MV-4-11 (cell line): ENCODE data around the gene ATP13A3.
"Not testable (repeated sequence)": the region's sequence is repeated elsewhere in the genome, so short reads cannot be mapped to it uniquely, and the experiment has no call there.

Experiments
- DNase-seq: peaks from one replicate; lab custom pipeline; 2025; lab: John Stamatoyannopoulos, UW

ATP13A3 gene

GRCh38 chr3:194499516-194499915 lies 12.7 kb upstream of the ATP13A3 start:
- not testable (repeated sequence) for DNase-seq

DNA sequence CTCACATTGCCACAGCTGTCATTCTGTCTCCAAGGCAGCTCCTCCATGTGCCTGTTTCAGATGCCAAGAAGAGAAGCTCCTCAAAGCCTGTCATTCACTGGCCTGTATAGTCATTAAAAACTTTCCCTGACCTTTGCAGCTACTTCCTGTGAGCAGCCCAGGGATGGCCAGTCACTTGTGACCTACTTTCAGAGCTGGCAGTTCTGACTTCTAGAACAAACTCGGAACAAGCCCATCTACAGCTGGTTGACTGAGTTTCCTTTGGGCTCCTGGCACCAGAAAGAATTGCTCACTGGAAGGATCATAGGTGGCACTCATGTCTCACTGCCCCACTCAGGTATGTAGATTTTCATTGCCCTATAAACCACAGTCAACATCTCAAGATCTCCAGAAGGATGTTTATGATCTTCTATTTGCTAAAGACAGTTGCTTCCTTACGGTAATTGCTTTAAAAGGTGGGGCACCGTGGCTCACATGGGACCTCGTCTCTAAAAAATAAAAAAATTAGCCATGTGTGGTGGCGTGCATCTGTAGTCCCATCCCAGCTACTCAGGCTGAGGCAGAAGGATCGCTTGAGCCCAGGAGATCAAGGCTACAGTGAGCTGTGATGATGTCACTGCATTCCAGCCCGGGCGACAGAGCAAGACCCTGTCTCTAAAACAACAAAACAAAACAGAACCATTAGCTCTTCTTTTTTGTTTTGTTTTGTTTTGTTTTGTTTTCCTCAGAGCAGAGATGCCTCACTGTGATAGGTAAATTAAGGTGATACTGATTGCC lies 11.2 kb upstream of the ATP13A3 start:
- peak; percentile 16 for DNase-seq

GRCh38 chr3:194496217-194496919 lies 9.6 kb upstream of the ATP13A3 start:
- peak; percentile 56 for DNase-seq

DNA sequence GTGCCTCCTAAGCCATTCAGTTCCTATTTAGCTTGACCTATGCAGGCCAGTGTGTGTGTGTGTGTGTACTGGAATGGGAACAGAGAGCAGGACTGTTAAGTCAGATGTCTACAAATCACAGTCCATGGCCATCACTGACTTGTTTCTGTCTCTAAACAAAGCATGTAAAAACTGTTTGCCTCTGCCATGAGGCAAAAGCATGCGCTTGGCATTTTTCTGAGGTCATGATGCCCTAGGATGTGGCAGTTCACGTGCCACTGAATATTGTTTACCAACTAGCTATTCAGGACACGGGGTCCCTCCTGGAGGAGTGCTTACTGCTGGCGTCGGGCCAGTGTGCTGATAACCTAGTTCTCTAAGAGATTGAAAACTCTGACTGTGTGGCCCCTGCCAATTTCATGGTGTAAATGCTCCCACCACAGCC lies 8.2 kb upstream of the ATP13A3 start:
- DNase-seq, result peak; percentile 36

- peak; percentile 23 for DNase-seq
These were observed 7.5 kb upstream of the ATP13A3 start for GRCh38 chr3:194493995-194494927.

GRCh38 chr3:194492001-194492400 lies 5.2 kb upstream of the ATP13A3 start:
- peak; percentile 97 for DNase-seq

GRCh38 chr3:194489736-194490612 lies 3.2 kb upstream of the ATP13A3 start:
- peak; percentile 35 for DNase-seq

GRCh38 chr3:194488055-194488742 lies 1.4 kb upstream of the ATP13A3 start:
- peak; percentile 65 for DNase-seq

- peak; percentile 65 for DNase-seq
These were observed 670 bp upstream of the ATP13A3 start for GRCh38 chr3:194487289-194488054.

DNA sequence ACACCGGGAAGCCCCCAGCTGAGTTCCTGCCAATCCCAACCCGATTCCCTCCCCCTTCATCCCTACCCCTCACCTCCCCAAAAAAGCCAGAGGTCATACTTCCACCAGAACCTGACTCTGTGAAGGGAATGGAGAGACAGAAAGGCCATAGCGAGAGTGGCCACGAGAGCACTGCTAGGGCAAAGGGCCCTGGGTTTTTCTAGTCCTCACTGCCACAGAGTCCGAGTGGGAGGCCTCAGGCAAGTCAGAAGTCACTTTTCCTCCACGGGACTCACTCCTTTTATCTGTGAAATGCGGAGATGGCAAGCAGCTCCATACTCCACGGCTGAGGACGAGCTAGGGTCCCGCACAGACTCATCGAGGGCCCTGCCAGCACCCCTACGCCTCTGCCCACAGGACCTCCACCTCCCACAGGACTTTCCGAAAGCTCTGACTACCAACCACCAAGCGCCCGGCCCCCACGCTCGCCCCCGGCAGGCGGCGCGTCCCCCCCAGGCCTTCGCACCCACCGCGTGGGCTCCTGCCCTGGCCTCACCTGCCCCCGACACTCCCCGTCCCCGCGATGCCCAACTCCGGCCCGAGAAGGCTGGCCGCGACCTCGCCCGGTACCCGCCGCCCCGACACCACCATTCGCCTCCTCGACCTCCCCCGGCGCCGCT lies 792 bp downstream of the ATP13A3 start:
- DNase-seq, result no peak

GRCh38 chr3:194485468-194485880 lies 1.3 kb downstream of the ATP13A3 start:
- DNase-seq, result no peak

DNA sequence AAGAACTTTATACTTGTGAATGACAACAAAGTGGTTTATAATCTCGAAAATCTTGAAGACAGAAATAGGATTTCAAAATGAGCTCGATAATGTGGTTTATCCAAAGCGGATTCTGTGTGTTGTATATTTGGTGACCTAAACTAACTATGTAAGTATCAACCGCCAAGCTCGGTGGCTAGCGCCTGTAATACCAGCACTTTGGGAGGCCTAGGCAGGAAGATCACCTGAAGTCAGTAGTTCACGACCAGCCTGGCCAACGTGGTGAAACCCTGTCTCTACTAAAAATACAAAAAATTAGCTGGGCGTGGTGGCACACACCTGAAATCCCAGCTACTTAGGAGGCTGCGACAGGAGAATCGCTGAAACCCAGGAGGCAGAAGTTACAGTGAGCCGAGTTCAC lies 2.2 kb downstream of the ATP13A3 start:
- DNase-seq, result no peak

DNA sequence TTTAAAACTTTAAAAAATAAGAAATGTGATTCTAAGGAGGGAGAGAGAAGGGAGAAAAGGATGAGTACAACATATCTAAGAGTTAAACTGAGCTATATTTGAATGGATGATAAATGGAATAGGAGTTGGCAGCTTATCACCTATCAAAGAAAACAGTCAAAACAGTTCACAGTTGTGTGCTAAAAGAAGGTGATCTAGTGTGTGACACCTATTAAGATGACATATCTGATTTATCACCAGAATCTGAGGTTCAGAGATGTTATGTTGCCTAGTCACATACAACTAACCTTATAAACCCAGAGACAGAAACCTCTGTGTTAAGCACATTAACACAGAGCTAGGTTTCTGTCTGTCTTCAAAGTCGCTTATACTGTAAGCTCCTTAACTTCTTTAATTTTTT lies 3.0 kb downstream of the ATP13A3 start:
- DNase-seq, result no peak

DNA sequence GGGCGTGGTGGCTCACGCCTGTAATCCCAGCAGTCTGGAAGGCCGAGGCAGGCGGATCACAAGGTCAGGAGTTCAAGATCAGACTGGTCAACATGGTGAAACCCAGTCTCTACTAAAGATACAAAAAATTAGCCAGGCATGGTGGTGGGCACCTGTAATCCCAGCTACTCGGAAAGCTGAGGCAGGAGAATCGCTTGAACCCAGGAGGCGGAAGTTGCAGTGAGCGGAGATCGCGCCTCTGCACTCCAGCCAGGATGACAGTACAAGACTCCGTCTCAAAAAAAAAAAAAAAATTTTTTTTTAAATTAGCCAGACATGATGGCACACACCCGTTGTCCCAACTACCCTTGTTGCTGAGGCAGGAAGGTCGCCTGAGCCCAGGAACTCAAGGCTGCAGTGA lies 4.0 kb downstream of the ATP13A3 start:
- DNase-seq, result not testable (repeated sequence)

GRCh38 chr3:194482196-194482593 lies 4.6 kb downstream of the ATP13A3 start:
- no peak for DNase-seq

- no peak for DNase-seq
These were observed 5.1 kb downstream of the ATP13A3 start for GRCh38 chr3:194481525-194482195.

DNA sequence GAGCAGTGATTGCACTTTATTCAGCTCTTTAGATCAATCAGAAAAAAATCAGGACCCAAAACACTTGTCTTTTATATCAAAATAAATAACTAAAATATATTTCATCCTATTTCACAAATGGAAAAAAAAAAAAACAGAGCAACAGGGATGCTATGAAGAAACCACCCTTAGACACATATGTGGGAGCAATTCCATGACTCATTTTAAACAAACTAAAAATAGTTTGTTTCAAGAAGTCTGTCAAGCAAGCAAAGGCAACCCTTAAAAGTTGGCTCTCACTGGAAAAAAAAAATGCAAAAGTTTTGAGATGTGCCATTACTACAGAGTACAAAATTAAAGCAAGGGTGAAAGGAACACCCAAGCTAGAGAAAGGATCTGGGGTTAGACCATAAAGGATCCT lies 5.7 kb downstream of the ATP13A3 start:
- DNase-seq, result peak; percentile 68

DNA sequence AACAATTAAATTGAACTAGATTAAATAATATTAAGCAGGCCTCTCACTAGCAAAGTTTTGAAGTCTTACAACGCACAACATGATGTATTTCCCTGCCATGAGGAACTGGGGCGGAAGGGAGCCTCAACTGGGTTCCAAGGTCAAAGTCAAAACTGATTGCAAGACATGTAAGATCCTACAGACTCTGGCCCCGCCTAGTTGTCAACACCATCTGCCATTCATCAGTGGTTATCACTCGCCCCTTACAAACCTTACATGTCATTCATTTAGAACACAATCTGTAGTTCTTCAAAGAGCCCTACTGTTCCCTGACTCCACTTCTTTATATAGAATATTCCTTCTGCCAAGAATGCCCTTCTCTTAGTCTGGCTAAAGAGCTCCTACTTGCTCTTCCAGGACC lies 10.0 kb downstream of the ATP13A3 start:
- no peak for DNase-seq

- DNase-seq, result no peak
These were observed 10.8 kb downstream of the ATP13A3 start for GRCh38 chr3:194475978-194476377.
